DND-41 (cell line): ENCODE data around the gene RPS3.
"Not testable (repeated sequence)": the region's sequence is repeated elsewhere in the genome, so short reads cannot be mapped to it uniquely, and the experiment has no call there.

Experiments
- ATAC-seq: fragments of 200-7000 bp; cut with Tn5 transposase; 3 replicates; pipeline ENCODE4 v1.9.1; 2021; ENCODE audit warnings: low read depth; ENCODE audit not compliant: insufficient read depth
- DNase-seq: peaks from one replicate; pipeline ENCODE4 v3.0.0-alpha.2; 2020
- H2AFZ ChIP-seq: 2 replicates; pipeline ENCODE4 v1.6.0; 2012; ENCODE audit warnings: low read depth, low read length
- H3K27ac ChIP-seq: 2 replicates; pipeline ENCODE4 v1.5.1; 2012; ENCODE audit warnings: low read length, inconsistent platforms
- H3K27me3 ChIP-seq: fragments of 200-600 bp; sonication (generic); 2 replicates; pipeline ENCODE4 v1.6.0; 2012; ENCODE audit warnings: low read length, mild to moderate bottlenecking, inconsistent platforms; ENCODE audit not compliant: insufficient read depth, poor library complexity
- H3K36me3 ChIP-seq: 2 replicates; pipeline ENCODE4 v1.5.1; 2012; ENCODE audit warnings: low read length, inconsistent platforms; ENCODE audit not compliant: insufficient read depth
- H3K4me1 ChIP-seq: 2 replicates; pipeline ENCODE4 v1.5.1; 2012; ENCODE audit warnings: mild to moderate bottlenecking, low read length; ENCODE audit not compliant: insufficient read depth
- H3K4me2 ChIP-seq: 2 replicates; pipeline ENCODE4 v1.6.0; 2012; ENCODE audit warnings: mild to moderate bottlenecking, moderate library complexity, low read length, inconsistent platforms; ENCODE audit not compliant: insufficient read depth
- H3K4me3 ChIP-seq, 2 experiments: fragments of 200-600 bp in 1 of 2; shearing (Covaris generic) in 1 of 2; 2 replicates each; pipeline ENCODE4 v1.5.1; 2012 to 2016; ENCODE audit warnings: inconsistent platforms in 2 of 2, low read length in 2 of 2, mild to moderate bottlenecking in 2 of 2, low read depth in 1 of 2, moderate library complexity in 1 of 2
- H3K79me2 ChIP-seq: 2 replicates; pipeline ENCODE4 v1.6.0; 2012; ENCODE audit warnings: low read length, inconsistent platforms; ENCODE audit not compliant: insufficient read depth
- H3K9ac ChIP-seq: 2 replicates; pipeline ENCODE4 v1.6.0; 2012; ENCODE audit warnings: low read depth, mild to moderate bottlenecking, inconsistent platforms, low read length, moderate library complexity
- H3K9me3 ChIP-seq: 2 replicates; pipeline ENCODE4 v1.5.1; 2012; ENCODE audit warnings: low read length, moderate library complexity, mild to moderate bottlenecking, inconsistent platforms; ENCODE audit not compliant: insufficient read depth, severe bottlenecking
- H4K20me1 ChIP-seq: 2 replicates; pipeline ENCODE4 v1.6.0; 2012; ENCODE audit warnings: low read length; ENCODE audit not compliant: insufficient read depth
- CTCF ChIP-seq: IDR thresholded peaks from 2 replicates; pipeline ENCODE4 v1.5.1; 2012; ENCODE audit warnings: borderline replicate concordance, low read length, moderate library complexity, mild to moderate bottlenecking; ENCODE audit not compliant: poor library complexity, severe bottlenecking; ENCODE audit errors: extremely low read depth
- EZH2 ChIP-seq: IDR thresholded peaks from 3 replicates; pipeline ENCODE4 v1.6.1; 2012; ENCODE audit warnings: borderline replicate concordance, low read depth, mild to moderate bottlenecking, moderate library complexity, low read length, inconsistent platforms; ENCODE audit not compliant: severe bottlenecking

RPS3 gene

GRCh38 chr11:75408957-75409219 is 9.6 kb downstream of the RPS3 start:
- no peaks in the 10 kb centered on the region for H3K9me3 ChIP-seq
- H3K4me2 ChIP-seq = no peak overlapping the region
- ATAC-seq (peak; percentile 18; the same call in 1 of the 3 replicates), DNase-seq (no peak)
- no peaks in the 10 kb centered on the region for H3K27me3 ChIP-seq
- peaks cover 65% of the 10 kb centered on the region for H3K36me3 ChIP-seq
- peaks cover 42% of the 10 kb centered on the region for H4K20me1 ChIP-seq
- H3K9ac ChIP-seq = no peak overlapping the region
- peaks cover 28% of the 10 kb centered on the region for H3K79me2 ChIP-seq
- H2AFZ ChIP-seq = no peak overlapping the region
- TF ChIP-seq EZH2 (no peak), CTCF (no peak)
- H3K27ac ChIP-seq = no peak overlapping the region
- H3K4me3 ChIP-seq = no peak overlapping the region
- peaks cover 4% of the 10 kb centered on the region; the same call in 1 of the 2 replicates for H3K4me1 ChIP-seq

- H3K9ac ChIP-seq, H3K27me3 ChIP-seq, H2AFZ ChIP-seq, H3K4me2 ChIP-seq, H3K4me3 ChIP-seq, DNase-seq, H3K27ac ChIP-seq, H3K4me1 ChIP-seq, H3K9me3 ChIP-seq, ATAC-seq: not testable (repeated sequence)
- Histone ChIP-seq H3K36me3 (peaks cover 61% of the 10 kb centered on the region), H3K79me2 (peaks cover 18% of the 10 kb centered on the region; the same call in 1 of the 2 replicates), H4K20me1 (peaks cover 31% of the 10 kb centered on the region; the same call in 1 of the 2 replicates)
Observed at GRCh38 chr11:75409971-75410370, 10.7 kb downstream of the RPS3 start.

GRCh38 chr11:75413146-75413545 is 13.8 kb downstream of the RPS3 start:
- H4K20me1 ChIP-seq = peaks cover 14% of the 10 kb centered on the region; the same call in 1 of the 2 replicates
- not testable (repeated sequence) for H3K4me1 ChIP-seq, H3K79me2 ChIP-seq, H3K27ac ChIP-seq, H3K9ac ChIP-seq, H3K27me3 ChIP-seq, H2AFZ ChIP-seq, DNase-seq, H3K4me2 ChIP-seq, H3K4me3 ChIP-seq, H3K9me3 ChIP-seq, ATAC-seq
- peaks cover 37% of the 10 kb centered on the region for H3K36me3 ChIP-seq

GRCh38 chr11:75413864-75414263 is 14.5 kb downstream of the RPS3 start:
- H3K9me3 ChIP-seq = no peaks in the 10 kb centered on the region
- peaks cover 30% of the 10 kb centered on the region for H3K36me3 ChIP-seq
- no peak overlapping the region for H3K9ac ChIP-seq
- no peak for TF ChIP-seq CTCF
- TF ChIP-seq EZH2 = no peak
- H4K20me1 ChIP-seq = 0 out of 2 replicates have a peak, but pooled peaks cover 6% of the 10 kb centered on the region
- no peak overlapping the region for H3K4me2 ChIP-seq
- H3K4me3 ChIP-seq = no peak overlapping the region
- no peaks in the 10 kb centered on the region for H3K27me3 ChIP-seq
- H3K79me2 ChIP-seq = no peaks in the 10 kb centered on the region
- no peaks in the 10 kb centered on the region for H3K4me1 ChIP-seq
- H3K27ac ChIP-seq = no peak overlapping the region
- ATAC-seq (no peak), DNase-seq (no peak)
- H2AFZ ChIP-seq = no peak overlapping the region
